Esophagus muscularis mucosa (tissue), 4 donors: Measurements from ENCODE around the gene ADGRG1. TPM values are rescaled to one million over a fixed set of nuclear protein-coding genes. Genes with fewer than 3 reads are reported as not detected.

Experiments
- DNase-seq: peaks from one replicate; pipeline ENCODE4 v3.0.0-alpha.2; 2017; ENCODE audit errors: extremely low spot score
- H3K27ac ChIP-seq, 4 donors: fragments of 200-600 bp; sonication (generic); replicated peaks in 1 of 4; 1 replicate in 3 of 4; 2 replicates in 1 of 4; pipeline ENCODE4 v1.5.1; 2016 to 2019; ENCODE audit warnings: mild to moderate bottlenecking in 1 of 4
- H3K27me3 ChIP-seq, 4 donors: fragments of 200-600 bp; sonication (generic); one replicate each; pipeline versions ENCODE4 v1.5.1 to v1.6.0; 2016 to 2019
- H3K36me3 ChIP-seq, 4 donors: fragments of 200-600 bp; sonication (generic); one replicate each; pipeline ENCODE4 v1.5.1; 2016 to 2019
- H3K4me1 ChIP-seq, 4 donors: fragments of 200-600 bp; sonication (generic); one replicate each; pipeline ENCODE4 v1.5.1; 2016 to 2019
- H3K4me3 ChIP-seq, 4 donors: fragments of 200-600 bp; sonication (generic); 1 replicate in 2 of 4; 2 replicates in 2 of 4; pipeline ENCODE4 v1.5.1; 2016 to 2019; ENCODE audit warnings: mild to moderate bottlenecking in 4 of 4, moderate library complexity in 1 of 4
- H3K9me3 ChIP-seq, 4 donors: fragments of 200-600 bp; sonication (generic); 1 replicate in 3 of 4; 2 replicates in 1 of 4; pipeline ENCODE4 v1.5.1; 2016 to 2019
- EP300 ChIP-seq: sonication (generic); formaldehyde crosslinking; IDR thresholded peaks from one replicate; pipeline ENCODE4 v1.6.1; 2017; ENCODE audit warnings: antibody characterized with exemption
- POLR2A ChIP-seq: fragments of 450-650 bp; IDR thresholded peaks from one replicate; pipeline ENCODE4 v1.6.1; 2017; ENCODE audit warnings: antibody characterized with exemption, moderate library complexity, mild to moderate bottlenecking, low read depth
- POLR2AphosphoS5 ChIP-seq, 2 donors: sonication (generic); formaldehyde crosslinking; IDR thresholded peaks; one replicate each; pipeline ENCODE4 v1.6.1; 2017; ENCODE audit warnings: antibody characterized with exemption in 2 of 2
- WGBS: methylation state at CpG from one replicate; pipeline ENCODE4 v1.1.5; 2018; 5-methylcytosine and 5-hydroxymethylcytosine counted together
- intact Hi-C: fragments of 100-400 bp; cut with DNase I; formaldehyde crosslinking; loops from one replicate; pipeline ENCODE4 v1.15.1; 2023
- total RNA-seq, 4 donors: library from RNA; depleted of rRNA; stranded (reverse); fragments of >200 nt; gene quantifications; one replicate each; pipeline versions ENCODE4 v1.1.0 to v1.2.1, GENCODE V29; 2016
- TF ChIP-seq, protein P1 (sequence below), 3 experiments: fragments of 200-600 bp in 2 of 3; fragments of 450-650 bp in 1 of 3; sonication (generic) in 2 of 3; IDR thresholded peaks; one replicate each; pipeline ENCODE4 v1.5.1; 2017 to 2019; ENCODE audit warnings: antibody characterized with exemption in 3 of 3, mild to moderate bottlenecking in 2 of 3, moderate library complexity in 1 of 3

ADGRG1 gene
- total RNA-seq, 4 donors from 2014 or later = 17.4 to 21.4 (median 19.1) TPM

DNA sequence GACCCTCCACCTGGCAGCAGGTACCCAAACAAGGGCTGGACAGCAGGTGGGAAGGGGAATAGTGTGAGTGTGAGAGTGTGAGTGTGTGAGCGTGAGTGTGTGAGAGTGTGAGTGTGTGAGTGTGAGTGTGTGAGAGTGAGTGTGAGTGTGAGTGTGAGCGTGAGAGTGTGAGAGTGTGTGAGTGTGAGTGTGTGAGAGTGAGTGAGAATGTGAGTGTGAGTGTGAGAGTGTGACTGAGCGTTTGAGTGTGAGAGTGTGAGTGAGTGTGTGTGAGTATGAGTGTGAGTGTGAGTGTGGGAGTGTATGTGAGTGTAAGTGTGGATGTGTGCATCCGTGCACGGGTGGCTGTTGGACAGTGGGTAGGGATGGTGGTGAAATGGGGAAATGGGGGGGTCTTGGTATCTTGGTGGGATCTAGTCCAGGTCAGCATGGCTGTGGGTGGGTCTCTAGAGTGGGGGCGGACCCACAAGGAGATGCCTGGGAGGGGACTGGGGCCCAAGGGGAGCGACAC lies 408 bp downstream of the ADGRG1 start:
- H3K4me3 ChIP-seq = peak overlapping the region; percentile 39 to 59 (median 44)
- no peaks in the 10 kb centered on the region for H3K9me3 ChIP-seq
- H3K36me3 ChIP-seq = no peaks in the 10 kb centered on the region
- peaks cover 0 to 42% (median 0%) of the 10 kb centered on the region in 4 donors for H3K27me3 ChIP-seq
- 53% methylated on average over 6 of the region's 7 CpGs for WGBS
- H3K27ac ChIP-seq = peak overlapping the region; percentile 53 to 69 (median 64)
- TF ChIP-seq POLR2AphosphoS5 (IDR thresholded peaks at IDR 0.05) (no peak), EP300 (no peak), POLR2A (no peak)
- TF ChIP-seq, protein P1, sequence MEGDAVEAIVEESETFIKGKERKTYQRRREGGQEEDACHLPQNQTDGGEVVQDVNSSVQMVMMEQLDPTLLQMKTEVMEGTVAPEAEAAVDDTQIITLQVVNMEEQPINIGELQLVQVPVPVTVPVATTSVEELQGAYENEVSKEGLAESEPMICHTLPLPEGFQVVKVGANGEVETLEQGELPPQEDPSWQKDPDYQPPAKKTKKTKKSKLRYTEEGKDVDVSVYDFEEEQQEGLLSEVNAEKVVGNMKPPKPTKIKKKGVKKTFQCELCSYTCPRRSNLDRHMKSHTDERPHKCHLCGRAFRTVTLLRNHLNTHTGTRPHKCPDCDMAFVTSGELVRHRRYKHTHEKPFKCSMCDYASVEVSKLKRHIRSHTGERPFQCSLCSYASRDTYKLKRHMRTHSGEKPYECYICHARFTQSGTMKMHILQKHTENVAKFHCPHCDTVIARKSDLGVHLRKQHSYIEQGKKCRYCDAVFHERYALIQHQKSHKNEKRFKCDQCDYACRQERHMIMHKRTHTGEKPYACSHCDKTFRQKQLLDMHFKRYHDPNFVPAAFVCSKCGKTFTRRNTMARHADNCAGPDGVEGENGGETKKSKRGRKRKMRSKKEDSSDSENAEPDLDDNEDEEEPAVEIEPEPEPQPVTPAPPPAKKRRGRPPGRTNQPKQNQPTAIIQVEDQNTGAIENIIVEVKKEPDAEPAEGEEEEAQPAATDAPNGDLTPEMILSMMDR (IDR thresholded peaks at IDR 0.05) = no peak
- H3K4me1 ChIP-seq = peaks cover 32 to 47% (median 34%) of the 10 kb centered on the region in 4 donors
- DNase-seq = no peak
- intact Hi-C loops = no loop called here

DNA sequence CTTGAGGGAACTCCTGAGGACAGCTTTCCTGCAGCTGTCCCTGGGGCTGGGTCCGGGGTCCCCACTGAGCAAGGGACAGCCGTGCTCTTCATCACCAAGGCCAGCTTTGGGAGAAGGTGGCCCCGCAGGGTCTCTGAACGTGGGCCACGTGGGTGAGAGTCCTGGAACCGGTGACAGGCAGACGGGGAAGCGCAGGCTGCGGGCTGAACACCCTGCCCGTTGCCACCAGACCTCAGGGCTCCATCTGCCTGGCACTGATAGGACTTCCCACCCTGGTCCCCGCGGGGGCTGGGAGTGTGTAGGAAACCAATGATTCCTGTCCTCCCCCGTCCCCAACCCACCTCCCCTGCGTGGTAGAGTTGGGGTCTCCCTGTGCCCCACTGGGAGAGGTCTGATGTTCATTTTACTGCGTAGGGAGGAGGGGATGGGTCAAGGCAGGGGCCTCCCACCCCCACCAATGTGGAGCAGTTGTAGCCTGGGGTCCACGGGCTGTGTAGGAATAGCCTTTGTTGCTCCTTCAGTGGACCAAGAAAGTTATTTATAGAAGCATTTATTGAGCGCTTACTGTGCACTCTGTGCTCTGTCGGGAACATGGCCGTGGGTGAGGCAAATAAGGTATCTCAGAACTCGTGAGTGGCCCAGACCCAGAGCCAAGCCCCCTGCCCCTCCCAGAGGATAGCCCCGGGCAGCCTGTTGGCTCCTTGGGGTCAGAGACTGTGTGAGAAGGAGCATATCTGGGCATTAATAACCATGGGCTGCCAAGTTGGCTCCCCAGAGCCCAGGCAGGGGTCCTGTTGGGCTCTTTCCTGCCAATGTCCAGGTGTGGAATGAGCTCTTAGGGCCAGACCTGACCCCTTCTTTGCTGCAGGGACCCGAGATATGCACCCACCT lies 1.3 kb downstream of the ADGRG1 start:
- no peaks in the 10 kb centered on the region for H3K36me3 ChIP-seq
- peaks cover 33 to 48% (median 35%) of the 10 kb centered on the region in 4 donors for H3K4me1 ChIP-seq
- intact Hi-C loops = no loop called here
- H3K27ac ChIP-seq = peak overlapping the region; percentile 53 to 69 (median 64)
- H3K27me3 ChIP-seq = peaks cover 0 to 50% (median 0%) of the 10 kb centered on the region in 4 donors
- TF ChIP-seq, protein P1 (IDR thresholded peaks at IDR 0.05) = no peak
- no peak for TF ChIP-seq EP300
- TF ChIP-seq POLR2A = no peak
- TF ChIP-seq POLR2AphosphoS5 (IDR thresholded peaks at IDR 0.05) = no peak
- 77% methylated on average over 20 of the region's 22 CpGs for WGBS
- H3K4me3 ChIP-seq = peak overlapping the region; percentile 39 to 59 (median 44)
- DNase-seq = no peak
- no peaks in the 10 kb centered on the region for H3K9me3 ChIP-seq

DNA sequence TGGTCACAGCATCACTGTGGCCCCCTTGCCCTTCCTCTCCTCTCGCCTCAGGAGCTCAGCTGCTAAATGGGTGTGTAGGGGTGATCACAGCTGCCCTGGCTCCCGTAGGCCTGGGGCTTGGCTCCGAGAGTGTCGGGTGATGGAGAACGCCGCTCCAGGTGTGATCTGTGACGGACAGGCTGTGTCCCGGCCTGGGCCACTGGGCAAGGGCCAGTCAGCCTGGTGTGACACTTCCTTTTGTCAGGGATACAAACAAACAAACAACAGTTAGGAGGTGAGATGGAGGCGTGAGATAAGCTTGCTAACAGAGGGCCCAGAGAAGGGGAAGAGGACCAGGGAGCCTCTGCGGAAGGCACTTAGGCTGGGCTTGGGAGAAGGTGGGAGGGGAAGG lies 2.0 kb downstream of the ADGRG1 start:
- Histone ChIP-seq H3K27me3 (peaks cover 0 to 56% (median 0%) of the 10 kb centered on the region in 4 donors), H3K36me3 (no peaks in the 10 kb centered on the region), H3K4me1 (peaks cover 38 to 51% (median 39%) of the 10 kb centered on the region in 4 donors), H3K9me3 (no peaks in the 10 kb centered on the region), H3K27ac (peak overlapping the region; percentile 53 to 69 (median 64)), H3K4me3 (peak overlapping the region; percentile 39 to 59 (median 44))
- intact Hi-C loops = no loop called here
- TF ChIP-seq POLR2A = no peak
- DNase-seq = no peak
- 83% methylated on average over 9 of the region's 10 CpGs for WGBS

DNA sequence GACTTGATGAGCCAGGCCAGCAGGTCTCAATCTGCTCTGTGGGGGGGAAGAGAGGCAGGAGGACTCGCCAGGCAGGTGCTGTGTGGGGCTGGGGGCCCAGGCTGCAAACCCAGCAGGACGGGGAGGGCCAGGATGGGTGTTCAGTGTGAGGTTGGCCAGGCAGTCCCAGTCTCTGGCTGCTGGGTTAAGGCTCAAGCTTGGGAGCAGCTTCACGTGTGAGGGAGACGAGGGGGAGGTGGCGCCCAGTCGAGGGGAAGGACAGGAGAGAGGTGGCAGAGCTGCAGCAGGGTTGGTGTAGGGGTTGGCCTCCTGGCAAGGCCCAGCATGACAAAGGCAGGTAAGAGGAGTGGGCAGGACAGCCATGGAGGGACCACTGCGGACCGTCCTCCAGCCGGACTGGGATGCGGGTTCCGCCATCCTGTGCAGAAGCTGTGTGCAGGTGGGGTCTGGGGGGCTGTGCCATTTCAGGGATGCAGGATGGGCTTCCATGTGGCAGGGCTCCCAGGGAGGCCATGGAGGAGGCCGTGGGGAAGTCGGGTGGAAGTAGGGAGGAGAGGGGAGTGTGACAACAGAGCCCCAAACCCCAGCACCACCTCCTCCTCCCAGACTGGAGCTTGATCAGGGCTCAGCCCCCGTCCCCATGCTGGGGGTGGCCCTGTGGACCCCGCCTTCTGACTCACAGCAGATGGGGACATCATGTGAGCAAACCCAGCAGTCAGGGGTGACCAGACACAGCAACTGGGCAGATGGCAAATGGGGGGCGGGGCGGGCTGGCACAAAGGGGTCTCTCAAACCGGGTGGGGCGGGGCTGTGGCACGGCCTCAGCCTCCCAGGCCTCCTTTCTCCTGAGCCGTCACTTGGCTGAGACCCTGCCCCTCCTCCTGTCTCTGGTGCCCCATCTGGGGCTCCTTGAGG lies 2.8 kb downstream of the ADGRG1 start:
- peak overlapping the region; percentile 39 to 59 (median 44) for H3K4me3 ChIP-seq

More for the DNA sequence above, 2.8 kb downstream of the ADGRG1 start:
- Histone ChIP-seq H3K4me1 (peaks cover 38 to 58% (median 47%) of the 10 kb centered on the region in 4 donors), H3K27ac (peak overlapping the region; percentile 26 to 69 (median 58)), H3K27me3 (peaks cover 0 to 64% (median 0%) of the 10 kb centered on the region in 4 donors), H3K36me3 (no peaks in the 10 kb centered on the region), H3K9me3 (no peaks in the 10 kb centered on the region)
- intact Hi-C loops = no loop called here
- WGBS = 80% methylated on average over 14 of the region's 21 CpGs
- no peak for DNase-seq
- TF ChIP-seq POLR2A = no peak
- no peak for TF ChIP-seq POLR2AphosphoS5 (IDR thresholded peaks at IDR 0.05)
- TF ChIP-seq, protein P1 (IDR thresholded peaks at IDR 0.05) = no peak
- TF ChIP-seq EP300 = no peak
